Sigmoid colon (tissue), 7 donors: Measurements from ENCODE around the gene TXNRD3. TPM values are rescaled to one million over a fixed set of nuclear protein-coding genes. Genes with fewer than 3 reads are reported as not detected.

Source experiments
- DNase-seq: peaks from one replicate; pipeline ENCODE4 v3.0.0-alpha.2; 2019
- H3K27ac ChIP-seq, 4 donors: fragments of 200-600 bp; sonication (generic); one replicate each; pipeline ENCODE4 v1.5.1; 2016 to 2019; ENCODE audit warnings: mild to moderate bottlenecking in 1 of 4
- H3K27me3 ChIP-seq, 3 donors: fragments of 200-600 bp; sonication (generic); one replicate each; pipeline ENCODE4 v1.5.1; 2019; ENCODE audit warnings: mild to moderate bottlenecking in 1 of 3
- H3K36me3 ChIP-seq, 4 donors: fragments of 200-600 bp; sonication (generic); one replicate each; pipeline ENCODE4 v1.5.1; 2016 to 2019
- H3K4me1 ChIP-seq, 4 donors: fragments of 200-600 bp; sonication (generic); one replicate each; pipeline ENCODE4 v1.5.1; 2017 to 2019
- H3K4me3 ChIP-seq, 4 donors: fragments of 200-600 bp; sonication (generic); one replicate each; pipeline ENCODE4 v1.5.1; 2017 to 2019; ENCODE audit warnings: mild to moderate bottlenecking in 2 of 4, moderate library complexity in 1 of 4
- H3K9me3 ChIP-seq, 4 donors: fragments of 200-600 bp in 3 of 4; sonication (generic) in 3 of 4; one replicate each; pipeline versions ENCODE4 v1.5.1 to v1.6.1; 2013 to 2019
- CTCF ChIP-seq, 4 experiments: fragments of 450-650 bp in 3 of 4; fragments of 200-600 bp in 1 of 4; IDR thresholded peaks; one replicate each; pipeline ENCODE4 v1.5.1; 2016 to 2019; ENCODE audit warnings: antibody characterized with exemption in 4 of 4, mild to moderate bottlenecking in 3 of 4, moderate library complexity in 2 of 4
- EP300 ChIP-seq, 4 donors: sonication (generic); formaldehyde crosslinking; IDR thresholded peaks; one replicate each; pipeline ENCODE4 v1.6.1; 2017; ENCODE audit warnings: antibody characterized with exemption in 4 of 4
- POLR2A ChIP-seq, 2 donors: fragments of 450-650 bp; IDR thresholded peaks; one replicate each; pipeline ENCODE4 v1.6.1; 2016; ENCODE audit warnings: antibody characterized with exemption in 2 of 2, mild to moderate bottlenecking in 2 of 2, moderate library complexity in 2 of 2
- POLR2AphosphoS5 ChIP-seq, 4 donors: sonication (generic); formaldehyde crosslinking; IDR thresholded peaks; one replicate each; pipeline ENCODE4 v1.6.1; 2017; ENCODE audit warnings: antibody characterized with exemption in 4 of 4
- WGBS, 2 donors: extraction: QIAGEN DNeasy Blood & Tissue Kit; methylation state at CpG; one replicate each; pipeline ENCODE4 v1.1.7; 2013; 5-methylcytosine and 5-hydroxymethylcytosine counted together
- intact Hi-C: fragments of 100-400 bp; cut with DNase I; formaldehyde crosslinking; loops from one replicate; pipeline ENCODE4 v1.15.1; 2023
- polyA plus RNA-seq, 3 donors: library from polyadenylated mRNA; stranded (reverse); fragments of 200-250 nt; gene quantifications; one replicate each; pipeline ENCODE4 v1.2.3, GENCODE V29; 2013
- total RNA-seq, 4 donors: library from RNA; depleted of rRNA; stranded (reverse); fragments of >200 nt; gene quantifications; one replicate each; pipeline ENCODE4 v1.1.0, GENCODE V29; 2016
- donor health status: healthy with polysubstance abuse.
- donor health status: Bipolar disorder and iron deficiency.
- donor health status: healthy.

TXNRD3 gene
- total and polyA plus RNA-seq, 7 donors, result 2.5 to 21.4 (median 13.2) TPM

- intact Hi-C loops, result no loop called here
- peaks cover 0 to 44% (median 8%) of the 10 kb centered on the region in 3 donors for H3K27me3 ChIP-seq
- H3K27ac ChIP-seq, result no peak overlapping the region
- TF ChIP-seq CTCF (IDR thresholded peaks at IDR 0.05) (no peak), POLR2A (IDR thresholded peaks at IDR 0.05) (no peak), POLR2AphosphoS5 (IDR thresholded peaks at IDR 0.05) (no peak)
- peaks cover 0 to 2% (median 0%) of the 10 kb centered on the region in 4 donors for H3K9me3 ChIP-seq
- DNase-seq, result peak; percentile 36
- no peak overlapping the region for H3K4me3 ChIP-seq
- H3K36me3 ChIP-seq, result no peaks in the 10 kb centered on the region
- 66 to 76% methylated on average over 11 of the region's 11 CpGs for WGBS, 2 donors
- H3K4me1 ChIP-seq, result no peaks in the 10 kb centered on the region
Observed at GRCh38 chr3:126661532-126662364, 6.8 kb upstream of the TXNRD3 start.

GRCh38 chr3:126659915-126660886, 5.3 kb upstream of the TXNRD3 start:
- Histone ChIP-seq H3K27me3 (peaks cover 0 to 44% (median 8%) of the 10 kb centered on the region in 3 donors), H3K4me3 (no peak overlapping the region), H3K36me3 (no peaks in the 10 kb centered on the region), H3K9me3 (peaks cover 0 to 2% (median 0%) of the 10 kb centered on the region in 4 donors), H3K27ac (no peak overlapping the region), H3K4me1 (peaks cover 0 to 4% (median 2%) of the 10 kb centered on the region in 4 donors)
- DNase-seq, result peak; percentile 38
- TF ChIP-seq CTCF (IDR thresholded peaks at IDR 0.05) (no peak), EP300 (IDR thresholded peaks at IDR 0.05) (no peak), POLR2AphosphoS5 (IDR thresholded peaks at IDR 0.05) (no peak), POLR2A (IDR thresholded peaks at IDR 0.05) (no peak)
- 37 to 62% methylated on average over 19 of the region's 19 CpGs for WGBS, 2 donors
- intact Hi-C loops, result loop anchor here (10.0 kb wide), 1 partner anchor 135 kb away; the partner anchor contains the start of gene CHST13

GRCh38 chr3:126658584-126658983, 3.7 kb upstream of the TXNRD3 start:
- peak; percentile 26 for DNase-seq
- intact Hi-C loops, result loop anchor here (10.0 kb wide), 1 partner anchor 134 kb away; the partner anchor contains the start of gene CHST13
- TF ChIP-seq POLR2AphosphoS5 (IDR thresholded peaks at IDR 0.05), result no peak
- TF ChIP-seq EP300 (IDR thresholded peaks at IDR 0.05), result no peak
- TF ChIP-seq POLR2A (IDR thresholded peaks at IDR 0.05), result no peak
- TF ChIP-seq CTCF (IDR thresholded peaks at IDR 0.05), result no peak
- Histone ChIP-seq H3K36me3 (no peaks in the 10 kb centered on the region), H3K4me1 (peaks cover 0 to 11% (median 6%) of the 10 kb centered on the region in 4 donors), H3K4me3 (no peak overlapping the region), H3K9me3 (peaks cover 0 to 2% (median 0%) of the 10 kb centered on the region in 4 donors), H3K27ac (no peak overlapping the region), H3K27me3 (peaks cover 0 to 44% (median 8%) of the 10 kb centered on the region in 3 donors)
- 88 to 94% methylated on average over 3 of the region's 3 CpGs for WGBS, 2 donors

- Histone ChIP-seq H3K4me3 (no peak overlapping the region), H3K4me1 (peaks cover 0 to 15% (median 8%) of the 10 kb centered on the region in 4 donors), H3K36me3 (no peaks in the 10 kb centered on the region), H3K9me3 (peaks cover 0 to 2% (median 0%) of the 10 kb centered on the region in 4 donors), H3K27me3 (peaks cover 0 to 41% (median 8%) of the 10 kb centered on the region in 3 donors), H3K27ac (no peak overlapping the region)
- peak; percentile 38 for DNase-seq
- intact Hi-C loops, result loop anchor here (10.0 kb wide), 1 partner anchor 133 kb away; the partner anchor contains the start of gene CHST13
- 86 to 89% methylated on average over 2 of the region's 2 CpGs for WGBS, 2 donors
- TF ChIP-seq POLR2AphosphoS5 (IDR thresholded peaks at IDR 0.05), result no peak
- no peak for TF ChIP-seq POLR2A (IDR thresholded peaks at IDR 0.05)
- TF ChIP-seq EP300 (IDR thresholded peaks at IDR 0.05), result no peak
- TF ChIP-seq CTCF (IDR thresholded peaks at IDR 0.05), result no peak
Observed at GRCh38 chr3:126657901-126658300, 3.0 kb upstream of the TXNRD3 start.
